ENCODE results near the gene MBOAT7.

The MBOAT7 gene

GRCh38 chr19:54128441-54128725 lies 61.0 kb downstream of the MBOAT7 start:
- FAIRE-seq (no peak), DNase-seq (ENCODE audit: insufficient read length) (no peak)
- no peak for TF ChIP-seq POLR2AphosphoS5 (IDR thresholded peaks at IDR 0.05; ENCODE audit: low read depth, low read length)
- TF ChIP-seq TAF1 (IDR thresholded peaks at IDR 0.05; ENCODE audit: borderline replicate concordance, low read depth, low read length): no peak
- TF ChIP-seq POLR2A (IDR thresholded peaks at IDR 0.05; ENCODE audit: low read depth, low read length): no peak

- FAIRE-seq: no peak
- DNase-seq (ENCODE audit: insufficient read length): no peak
- TF ChIP-seq POLR2A (IDR thresholded peaks at IDR 0.05; ENCODE audit: low read depth, low read length) (no peak), POLR2AphosphoS5 (IDR thresholded peaks at IDR 0.05; ENCODE audit: low read depth, low read length) (no peak), TAF1 (IDR thresholded peaks at IDR 0.05; ENCODE audit: borderline replicate concordance, low read depth, low read length) (no peak)
Measured at GRCh38 chr19:54127688-54128440, 61.5 kb downstream of the MBOAT7 start.

GRCh38 chr19:54125713-54126112 lies 63.7 kb downstream of the MBOAT7 start:
- FAIRE-seq (no peak), DNase-seq (ENCODE audit: insufficient read length) (no peak)
- TF ChIP-seq POLR2AphosphoS5 (IDR thresholded peaks at IDR 0.05; ENCODE audit: low read depth, low read length) (no peak), POLR2A (IDR thresholded peaks at IDR 0.05; ENCODE audit: low read depth, low read length) (no peak), TAF1 (IDR thresholded peaks at IDR 0.05; ENCODE audit: borderline replicate concordance, low read depth, low read length) (no peak)

GRCh38 chr19:54124393-54124792 lies 65.0 kb downstream of the MBOAT7 start:
- no peak for DNase-seq (ENCODE audit: insufficient read length)
- no peak for FAIRE-seq
- TF ChIP-seq POLR2AphosphoS5 (IDR thresholded peaks at IDR 0.05; ENCODE audit: low read depth, low read length): no peak
- TF ChIP-seq TAF1 (IDR thresholded peaks at IDR 0.05; ENCODE audit: borderline replicate concordance, low read depth, low read length): no peak
- no peak for TF ChIP-seq POLR2A (IDR thresholded peaks at IDR 0.05; ENCODE audit: low read depth, low read length)

- no peak for FAIRE-seq
- no peak for DNase-seq (ENCODE audit: insufficient read length)
- TF ChIP-seq POLR2A (IDR thresholded peaks at IDR 0.05; ENCODE audit: low read depth, low read length) (no peak), POLR2AphosphoS5 (IDR thresholded peaks at IDR 0.05; ENCODE audit: low read depth, low read length) (no peak), TAF1 (IDR thresholded peaks at IDR 0.05; ENCODE audit: borderline replicate concordance, low read depth, low read length) (no peak)
Measured at GRCh38 chr19:54123682-54124081, 65.7 kb downstream of the MBOAT7 start.

Data from GM12892 (cell line).